Activated T-helper 1 cell treated with anti-CD3 and anti-CD28 coated beads, Interleukin-2, amount 50 U/mL, for 16 hours (primary cell): ENCODE data around the gene SMARCC1.
"Not testable (repeated sequence)": the region's sequence is repeated elsewhere in the genome, so short reads cannot be mapped to it uniquely, and the experiment has no call there.

Experiments
- DNase-seq, 2 donors: peaks; one replicate each; pipeline ENCODE4 v3.0.0-alpha.2; 2020; ENCODE audit warnings: low read depth in 1 of 2, low spot score in 1 of 2

Gene SMARCC1

GRCh38 chr3:47781685-47782445 is at the start of gene SMARCC1:
Gene SMARCC1, minus strand, starts transcription at chr3:47781893. Its CDS starts 96 bp downstream, at chr3:47781797.
- DNase-seq = peak; percentile 93 to 97

GRCh38 chr3:47829482-47829881 is 47.8 kb upstream of the SMARCC1 start:
- not testable (repeated sequence) for DNase-seq

GRCh38 chr3:47825590-47825989 is 43.9 kb upstream of the SMARCC1 start:
- no peak for DNase-seq

GRCh38 chr3:47824541-47825473 is 43.1 kb upstream of the SMARCC1 start:
- DNase-seq = peak; percentile 49 to 69

- DNase-seq = no peak
Observed at GRCh38 chr3:47817609-47818008, 35.9 kb upstream of the SMARCC1 start.

- no peak for DNase-seq
Observed at GRCh38 chr3:47813551-47814177, 32.0 kb upstream of the SMARCC1 start.

- DNase-seq = no peak
Observed at GRCh38 chr3:47804577-47804976, 22.9 kb upstream of the SMARCC1 start.

- DNase-seq = no peak
Observed at GRCh38 chr3:47803480-47804025, 21.9 kb upstream of the SMARCC1 start.

GRCh38 chr3:47802734-47803479 is 21.2 kb upstream of the SMARCC1 start, which contains the start of gene DHX30:
Gene DHX30, plus strand, starts transcription at chr3:47803138. Its CDS starts 7,546 bp downstream, at chr3:47810684.
- DNase-seq = peak; percentile 62 to 82

- DNase-seq = no peak
Observed at GRCh38 chr3:47799733-47800132, 18.0 kb upstream of the SMARCC1 start.

GRCh38 chr3:47794544-47794943 is 12.9 kb upstream of the SMARCC1 start:
- DNase-seq = no peak

- no peak for DNase-seq
Observed at GRCh38 chr3:47792699-47793098, 11.0 kb upstream of the SMARCC1 start.

- DNase-seq = no peak
Observed at GRCh38 chr3:47791193-47791855, 9.6 kb upstream of the SMARCC1 start.

- DNase-seq = no peak
Observed at GRCh38 chr3:47783673-47784072, 2.0 kb upstream of the SMARCC1 start.

- no peak for DNase-seq
Observed at GRCh38 chr3:47782446-47783308, 984 bp upstream of the SMARCC1 start.

GRCh38 chr3:47780741-47781684 is 680 bp downstream of the SMARCC1 start:
- DNase-seq = peak; percentile 26 to 57

- DNase-seq = no peak
Observed at GRCh38 chr3:47778746-47779145, 2.9 kb downstream of the SMARCC1 start.

GRCh38 chr3:47772788-47773187 is 8.9 kb downstream of the SMARCC1 start:
- no peak for DNase-seq
